Caco-2 (cell line): ENCODE measurements around the gene GOLT1A. TPM values are rescaled to one million over a fixed set of nuclear protein-coding genes. Genes with fewer than 3 reads are reported as not detected.

ENCODE experiments used
- BruUV-seq: library from RNA; stranded (reverse); fragments of 400-500 nt; replicated peaks from 2 replicates; lab custom pipeline; 2021; lab: Mats Ljungman, UMichigan
- CTCF ChIA-PET: fragments of 300-600 bp; sonication (Branson Sonifier 250); formaldehyde crosslinking; loops from one replicate; lab custom pipeline; 2022; ENCODE audit warnings: antibody characterized with exemption; lab: Charles Lee
- POLR2A ChIA-PET: fragments of 300-600 bp; sonication (Branson Sonifier 250); formaldehyde crosslinking; loops from one replicate; lab custom pipeline; 2022; ENCODE audit warnings: antibody characterized with exemption; lab: Charles Lee
- DNase-seq, 2 experiments: peaks; one replicate each; pipeline versions ENCODE4 v3.0.0 to v3.0.0-alpha.2; 2020 to 2022
- H3K27me3 ChIP-seq: replicated peaks from 2 replicates; pipeline ENCODE4 v1.6.0; 2011; ENCODE audit warnings: low read length; ENCODE audit not compliant: control insufficient read depth, insufficient read depth
- H3K36me3 ChIP-seq: 2 replicates; pipeline ENCODE4 v1.5.1; 2011; ENCODE audit warnings: low read length; ENCODE audit not compliant: control insufficient read depth, insufficient read depth
- H3K4me1 ChIP-seq: fragments of 250-450 bp; sonication (Bioruptor Pico); 2 replicates; pipeline ENCODE4 v1.5.1; 2020; ENCODE audit warnings: mild to moderate bottlenecking
- H3K4me3 ChIP-seq: 2 replicates; pipeline ENCODE4 v1.5.1; 2011; ENCODE audit warnings: low read depth, mild to moderate bottlenecking, control low read depth, low read length
- H3K9me3 ChIP-seq: fragments of 250-450 bp; sonication (Bioruptor Pico); 2 replicates; pipeline ENCODE4 v1.5.1; 2020; ENCODE audit warnings: mild to moderate bottlenecking, moderate library complexity
- H3K27ac Mint-ChIP-seq: one replicate; pipeline ENCODE4 v1.8.0; 2022; ENCODE audit warnings: mixed read lengths; ENCODE audit not compliant: unreplicated experiment
- H3K27me3 Mint-ChIP-seq: one replicate; pipeline ENCODE4 v1.8.0; 2022; ENCODE audit warnings: mixed read lengths; ENCODE audit not compliant: insufficient read depth, unreplicated experiment
- H3K36me3 Mint-ChIP-seq: one replicate; pipeline ENCODE4 v1.8.0; 2022; ENCODE audit warnings: mild to moderate bottlenecking, mixed read lengths; ENCODE audit not compliant: insufficient read depth, unreplicated experiment
- H3K4me1 Mint-ChIP-seq: one replicate; pipeline ENCODE4 v1.8.0; 2022; ENCODE audit warnings: low read depth, mixed read lengths; ENCODE audit not compliant: unreplicated experiment
- H3K4me3 Mint-ChIP-seq: one replicate; pipeline ENCODE4 v1.8.0; 2022; ENCODE audit warnings: mild to moderate bottlenecking, moderate library complexity, mixed read lengths; ENCODE audit not compliant: unreplicated experiment
- H3K9me3 Mint-ChIP-seq: one replicate; pipeline ENCODE4 v1.8.0; 2022; ENCODE audit warnings: mixed read lengths; ENCODE audit not compliant: unreplicated experiment
- intact Hi-C: fragments of 100-400 bp; cut with micrococcal nuclease; formaldehyde crosslinking; loops from one replicate; pipeline ENCODE4 v1.10.0; 2022; ENCODE audit not compliant: unreplicated experiment
- total RNA-seq: library from RNA; stranded (reverse); gene quantifications from 2 replicates; pipeline ENCODE4 v1.2.3, GENCODE V29; 2022
- TF ChIP-seq, protein P1 (sequence below), 2 experiments: fragments of 200-600 bp in 1 of 2; IDR thresholded peaks; 1 replicate in 1 of 2; 2 replicates in 1 of 2; pipeline versions ENCODE4 v1.5.1 to v1.8.0; 2011 to 2022; ENCODE audit warnings: antibody characterized with exemption in 1 of 2, control low read depth in 1 of 2, inconsistent platforms in 1 of 2, low read depth in 1 of 2, low read length in 1 of 2, mild to moderate bottlenecking in 1 of 2, moderate library complexity in 1 of 2; ENCODE audit not compliant: insufficient read depth in 1 of 2, severe bottlenecking in 1 of 2, unreplicated experiment in 1 of 2

The GOLT1A gene
- total RNA-seq, 1 experiment from 2014 or later: 25.9 TPM

DNA sequence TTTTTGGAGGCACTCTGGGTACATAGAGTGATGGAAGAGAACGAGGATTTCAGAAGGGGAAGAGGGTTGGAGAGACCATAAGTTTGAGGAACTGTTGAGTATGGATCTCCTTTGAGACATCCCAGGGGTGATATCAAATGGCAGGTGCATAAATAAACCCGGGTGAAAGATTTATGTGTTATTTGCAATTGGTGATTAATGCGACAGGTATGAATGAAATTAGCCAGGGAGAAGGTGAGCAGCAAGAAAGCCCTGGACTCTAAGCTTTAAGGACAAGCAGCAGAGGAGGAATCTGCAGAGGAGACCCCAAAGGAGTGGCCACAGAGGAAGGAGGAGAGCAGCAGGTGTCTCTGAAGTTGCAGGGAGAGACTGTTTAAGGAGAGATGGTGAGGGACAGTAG is 38.8 kb downstream of the GOLT1A start:
- Histone ChIP-seq H3K36me3 (no peaks in the 10 kb centered on the region), H3K4me3 (no peak overlapping the region), H3K4me1 (peaks cover 11% of the 10 kb centered on the region), H3K27me3 (no peaks in the 10 kb centered on the region; the same call in 1 of the 2 replicates), H3K9me3 (no peaks in the 10 kb centered on the region; the same call in 1 of the 2 replicates)
- Mint-ChIP-seq H3K9me3 (peaks cover 12% of the 10 kb centered on the region), H3K27me3 (no peaks in the 10 kb centered on the region), H3K4me3 (no peak overlapping the region), H3K36me3 (no peaks in the 10 kb centered on the region), H3K27ac (no peak overlapping the region), H3K4me1 (peaks cover 9% of the 10 kb centered on the region)
- intact Hi-C loops: no loop called here
- POLR2A ChIA-PET: no interaction called here
- no peak for DNase-seq
- CTCF ChIA-PET: interaction anchor here (1.0 kb wide), 1 partner anchor 12 kb away, joined by 3 read pairs; no protein-coding TSS in a partner anchor
- BruUV-seq: no TSS peak
- TF ChIP-seq, protein P1, sequence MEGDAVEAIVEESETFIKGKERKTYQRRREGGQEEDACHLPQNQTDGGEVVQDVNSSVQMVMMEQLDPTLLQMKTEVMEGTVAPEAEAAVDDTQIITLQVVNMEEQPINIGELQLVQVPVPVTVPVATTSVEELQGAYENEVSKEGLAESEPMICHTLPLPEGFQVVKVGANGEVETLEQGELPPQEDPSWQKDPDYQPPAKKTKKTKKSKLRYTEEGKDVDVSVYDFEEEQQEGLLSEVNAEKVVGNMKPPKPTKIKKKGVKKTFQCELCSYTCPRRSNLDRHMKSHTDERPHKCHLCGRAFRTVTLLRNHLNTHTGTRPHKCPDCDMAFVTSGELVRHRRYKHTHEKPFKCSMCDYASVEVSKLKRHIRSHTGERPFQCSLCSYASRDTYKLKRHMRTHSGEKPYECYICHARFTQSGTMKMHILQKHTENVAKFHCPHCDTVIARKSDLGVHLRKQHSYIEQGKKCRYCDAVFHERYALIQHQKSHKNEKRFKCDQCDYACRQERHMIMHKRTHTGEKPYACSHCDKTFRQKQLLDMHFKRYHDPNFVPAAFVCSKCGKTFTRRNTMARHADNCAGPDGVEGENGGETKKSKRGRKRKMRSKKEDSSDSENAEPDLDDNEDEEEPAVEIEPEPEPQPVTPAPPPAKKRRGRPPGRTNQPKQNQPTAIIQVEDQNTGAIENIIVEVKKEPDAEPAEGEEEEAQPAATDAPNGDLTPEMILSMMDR (IDR thresholded peaks at IDR 0.05; ENCODE audit: insufficient read depth in 1 of 2, low read depth in 1 of 2, low read length in 1 of 2, severe bottlenecking in 1 of 2, unreplicated experiment in 1 of 2): no peak

DNA sequence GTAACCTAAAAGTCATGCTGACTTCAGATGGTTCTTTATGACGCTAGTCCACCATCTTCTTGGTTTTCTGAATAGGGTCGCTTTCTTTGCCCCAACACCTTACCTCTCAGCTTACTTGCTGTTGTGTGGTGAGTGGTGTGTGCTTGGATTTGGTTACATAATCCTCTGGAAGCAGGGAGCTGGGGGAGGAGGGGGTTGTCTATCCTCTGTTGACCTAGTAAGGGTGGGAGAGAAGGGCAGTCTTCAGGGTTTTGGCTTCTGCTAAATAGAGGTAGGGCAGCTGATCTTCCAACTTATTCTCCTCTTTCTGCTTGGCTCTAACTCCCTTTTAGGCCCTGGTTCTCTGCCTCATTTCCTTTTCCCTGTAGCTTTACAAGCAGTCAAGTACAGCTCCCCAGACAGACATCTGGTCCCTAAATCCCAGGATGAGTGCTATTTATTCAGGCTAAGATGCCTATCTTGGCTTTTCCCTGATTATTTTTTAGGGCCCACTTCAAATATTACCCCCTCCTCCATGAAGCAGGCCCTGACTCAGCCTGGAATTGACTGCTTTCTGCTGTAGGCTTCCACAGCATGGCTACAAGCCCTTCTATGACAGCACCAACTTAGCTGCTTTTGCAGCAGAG is 41.3 kb downstream of the GOLT1A start:
- TF ChIP-seq, protein P1 (IDR thresholded peaks at IDR 0.05; ENCODE audit: insufficient read depth in 1 of 2, low read depth in 1 of 2, low read length in 1 of 2, severe bottlenecking in 1 of 2, unreplicated experiment in 1 of 2): no peak
- POLR2A ChIA-PET: no interaction called here
- no peaks in the 10 kb centered on the region for H3K36me3 ChIP-seq
- Mint-ChIP-seq H3K27me3 (no peaks in the 10 kb centered on the region), H3K4me1 (peaks cover 9% of the 10 kb centered on the region), H3K4me3 (no peak overlapping the region), H3K27ac (no peak overlapping the region), H3K9me3 (peaks cover 12% of the 10 kb centered on the region), H3K36me3 (no peaks in the 10 kb centered on the region)
- peaks cover 11% of the 10 kb centered on the region; the same call in 1 of the 2 replicates for H3K9me3 ChIP-seq
- H3K27me3 ChIP-seq: no peaks in the 10 kb centered on the region; the same call in 1 of the 2 replicates
- CTCF ChIA-PET: interaction anchor here (1.2 to 1.6 kb wide), 2 partner anchors 26 to 41 kb away, joined by 6 read pairs; partner anchors contain the start of gene GOLT1A
- no peak for DNase-seq
- peaks cover 11% of the 10 kb centered on the region for H3K4me1 ChIP-seq
- no peak overlapping the region for H3K4me3 ChIP-seq
- intact Hi-C loops: no loop called here
- BruUV-seq: no TSS peak

DNA sequence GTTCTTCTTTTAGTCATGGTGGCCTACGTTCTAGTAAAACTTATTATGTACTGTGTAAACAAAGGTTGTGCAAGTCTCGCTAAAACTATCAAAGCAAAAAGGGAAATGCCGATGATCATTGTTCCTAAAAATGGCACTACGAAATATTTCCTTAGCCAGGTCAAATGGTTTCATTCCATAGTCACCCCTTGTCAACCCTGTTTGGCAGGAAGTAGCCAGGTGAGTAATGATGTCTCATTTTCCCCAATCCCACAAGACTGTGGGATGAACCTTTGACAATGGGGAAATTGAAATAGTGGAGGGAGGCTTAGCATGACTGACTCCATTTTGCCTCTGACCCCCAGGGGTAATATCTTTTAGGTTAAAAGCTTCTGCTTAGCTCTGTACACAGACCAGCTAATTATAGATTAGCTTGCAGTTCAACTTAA is 42.0 kb downstream of the GOLT1A start:
- TF ChIP-seq, protein P1 (IDR thresholded peaks at IDR 0.05; ENCODE audit: insufficient read depth in 1 of 2, low read depth in 1 of 2, low read length in 1 of 2, severe bottlenecking in 1 of 2, unreplicated experiment in 1 of 2): no peak
- BruUV-seq: no TSS peak
- Mint-ChIP-seq H3K9me3 (peaks cover 12% of the 10 kb centered on the region), H3K36me3 (no peaks in the 10 kb centered on the region), H3K4me3 (no peak overlapping the region), H3K4me1 (peaks cover 9% of the 10 kb centered on the region), H3K27me3 (no peaks in the 10 kb centered on the region), H3K27ac (no peak overlapping the region)
- H3K4me1 ChIP-seq: peaks cover 11% of the 10 kb centered on the region
- ChIA-PET CTCF (interaction anchor here (0.7 to 1.6 kb wide), 3 partner anchors 27 to 344 kb away, joined by 3 to 6 read pairs (median 6); partner anchors contain the start of genes GOLT1A and MDM4), POLR2A (interaction anchor here (0.6 kb wide), 1 partner anchor 226 kb away, joined by 3 read pairs; no protein-coding TSS in a partner anchor)
- H3K9me3 ChIP-seq: peaks cover 11% of the 10 kb centered on the region; the same call in 1 of the 2 replicates
- no peaks in the 10 kb centered on the region; the same call in 1 of the 2 replicates for H3K27me3 ChIP-seq
- H3K4me3 ChIP-seq: no peak overlapping the region
- no peaks in the 10 kb centered on the region for H3K36me3 ChIP-seq
- intact Hi-C loops: no loop called here
- DNase-seq: peak in 1 of 2 experiments; percentile 47
